ENCODE data around the gene MSRB2. TPM values are rescaled to one million over a fixed set of nuclear protein-coding genes. Genes with fewer than 3 reads are reported as not detected.

MSRB2 gene
- total RNA-seq, 4 donors from 2014 or later = 8.7 to 19.3 (median 13.7) TPM

DNA sequence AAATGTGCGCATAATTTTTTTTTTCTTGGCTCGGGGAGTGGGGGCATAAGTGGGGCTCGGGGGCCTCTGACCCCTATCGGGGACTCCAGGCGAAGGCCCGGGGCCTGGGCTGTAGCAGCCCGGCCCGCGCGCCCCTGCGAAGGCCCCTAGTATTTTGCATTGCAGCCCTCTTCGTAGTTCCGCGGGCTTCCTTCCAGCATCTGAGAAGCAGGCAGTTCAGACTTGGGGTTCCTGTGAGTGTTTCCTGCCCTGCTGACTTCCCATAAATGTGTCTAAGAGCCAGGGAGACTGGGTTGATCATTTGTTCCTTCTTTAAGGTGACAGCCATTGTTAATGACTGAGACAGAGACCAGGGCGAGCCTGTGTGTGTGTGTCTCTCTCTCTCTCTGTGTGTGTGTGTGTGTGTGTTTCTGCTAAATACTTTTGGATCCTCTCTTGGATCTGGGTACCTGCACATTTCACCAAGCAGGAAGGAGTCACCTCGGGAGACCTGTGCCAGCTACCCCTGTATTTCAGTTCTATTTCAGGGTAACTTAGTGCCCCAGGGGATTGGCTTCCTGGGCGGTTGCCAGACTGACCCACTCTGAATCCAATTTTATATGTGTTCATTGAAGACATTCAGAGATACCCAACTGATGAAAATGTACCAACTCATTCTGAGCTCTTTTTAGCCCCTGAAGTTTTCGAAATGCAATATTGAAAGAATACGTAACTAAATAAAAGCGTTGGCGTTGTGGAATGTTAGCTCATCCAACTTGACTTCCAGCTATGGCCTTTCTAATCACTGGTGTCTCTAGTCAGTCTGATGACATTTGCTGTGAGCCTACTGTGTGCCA lies 805 bp downstream of the MSRB2 start:
- H3K36me3 ChIP-seq = no peaks in the 10 kb centered on the region
- TF ChIP-seq, protein P1, sequence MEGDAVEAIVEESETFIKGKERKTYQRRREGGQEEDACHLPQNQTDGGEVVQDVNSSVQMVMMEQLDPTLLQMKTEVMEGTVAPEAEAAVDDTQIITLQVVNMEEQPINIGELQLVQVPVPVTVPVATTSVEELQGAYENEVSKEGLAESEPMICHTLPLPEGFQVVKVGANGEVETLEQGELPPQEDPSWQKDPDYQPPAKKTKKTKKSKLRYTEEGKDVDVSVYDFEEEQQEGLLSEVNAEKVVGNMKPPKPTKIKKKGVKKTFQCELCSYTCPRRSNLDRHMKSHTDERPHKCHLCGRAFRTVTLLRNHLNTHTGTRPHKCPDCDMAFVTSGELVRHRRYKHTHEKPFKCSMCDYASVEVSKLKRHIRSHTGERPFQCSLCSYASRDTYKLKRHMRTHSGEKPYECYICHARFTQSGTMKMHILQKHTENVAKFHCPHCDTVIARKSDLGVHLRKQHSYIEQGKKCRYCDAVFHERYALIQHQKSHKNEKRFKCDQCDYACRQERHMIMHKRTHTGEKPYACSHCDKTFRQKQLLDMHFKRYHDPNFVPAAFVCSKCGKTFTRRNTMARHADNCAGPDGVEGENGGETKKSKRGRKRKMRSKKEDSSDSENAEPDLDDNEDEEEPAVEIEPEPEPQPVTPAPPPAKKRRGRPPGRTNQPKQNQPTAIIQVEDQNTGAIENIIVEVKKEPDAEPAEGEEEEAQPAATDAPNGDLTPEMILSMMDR (IDR thresholded peaks at IDR 0.05) = no peak
- no peak for TF ChIP-seq POLR2A (IDR thresholded peaks at IDR 0.05)
- no peaks in the 10 kb centered on the region for H3K9me3 ChIP-seq
- DNase-seq = no peak
- peaks cover 0 to 54% (median 26%) of the 10 kb centered on the region in 3 donors for H3K4me1 ChIP-seq
- WGBS, 2 donors = 12 to 16% methylated on average over 15 to 17 of the region's 21 CpGs
- H3K27ac ChIP-seq = peak overlapping the region; percentile 90 to 97 (median 94)
- peak overlapping the region; percentile 78 to 91 (median 84) for H3K4me3 ChIP-seq
- no peaks in the 10 kb centered on the region for H3K27me3 ChIP-seq
- intact Hi-C loops (cut with DNase I) = no loop called here

DNA sequence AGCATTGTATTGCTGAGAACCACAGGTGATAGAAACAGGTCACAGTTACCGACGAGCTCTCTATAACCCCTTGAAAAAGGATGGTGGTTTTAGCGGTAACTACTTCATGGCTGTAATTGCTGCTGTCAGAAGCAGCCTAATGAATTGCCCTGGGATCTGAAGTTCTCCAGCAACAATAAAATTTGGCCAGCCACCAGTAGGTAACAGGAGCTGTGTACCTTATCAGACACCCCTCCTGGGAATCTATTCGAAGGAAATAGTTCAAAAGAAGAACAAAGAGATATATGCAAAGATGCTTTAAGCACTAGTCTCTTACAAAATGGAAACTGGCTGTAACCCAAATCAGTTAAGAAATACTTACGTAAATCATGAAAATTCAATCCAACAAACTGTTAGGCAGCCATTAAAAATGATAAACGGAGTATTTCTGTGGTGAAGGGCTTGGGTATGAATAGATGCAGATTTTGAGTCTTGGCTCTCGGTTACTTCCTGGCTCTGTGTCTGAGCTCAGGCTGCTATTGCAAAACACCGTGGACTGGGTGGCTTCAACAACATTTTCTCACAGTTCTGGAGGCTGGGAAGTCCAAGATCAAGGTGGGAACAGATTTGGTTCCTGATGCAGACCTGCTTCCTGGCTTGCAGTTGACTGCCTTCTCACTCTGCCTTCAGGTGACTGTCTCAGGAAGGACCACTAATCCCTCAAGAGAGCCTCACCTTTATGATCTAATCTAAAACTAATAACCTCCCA lies 1.6 kb downstream of the MSRB2 start:
- intact Hi-C loops (cut with DNase I) = no loop called here
- WGBS, 2 donors = 19 to 22% methylated on average over 5 to 8 of the region's 8 CpGs
- TF ChIP-seq POLR2A (IDR thresholded peaks at IDR 0.05) = no peak
- no peaks in the 10 kb centered on the region for H3K27me3 ChIP-seq
- DNase-seq = no peak
- no peaks in the 10 kb centered on the region for H3K36me3 ChIP-seq
- H3K9me3 ChIP-seq = no peaks in the 10 kb centered on the region
- peaks cover 0 to 54% (median 26%) of the 10 kb centered on the region in 3 donors for H3K4me1 ChIP-seq
- peak overlapping the region; percentile 78 to 91 (median 84) for H3K4me3 ChIP-seq
- peak overlapping the region; percentile 90 to 97 (median 94) for H3K27ac ChIP-seq

DNA sequence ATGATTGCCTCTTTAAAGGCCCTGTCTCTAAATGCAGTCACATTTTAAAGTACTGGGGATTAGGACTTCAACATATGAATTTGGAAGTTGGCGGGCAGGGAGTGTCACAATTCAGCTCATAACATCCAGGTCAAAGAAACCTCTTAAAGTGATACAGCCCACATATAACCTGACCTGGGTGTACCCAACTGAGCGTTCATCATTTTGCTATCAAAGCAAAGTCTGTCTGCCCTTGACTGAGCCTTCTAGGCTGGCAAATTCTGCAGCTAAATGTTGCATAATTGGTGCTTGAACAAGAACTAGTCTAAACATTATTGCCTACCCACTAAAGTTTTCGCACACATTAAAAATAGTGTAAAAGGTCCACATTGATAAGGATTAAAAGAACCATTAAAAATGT lies 3.7 kb downstream of the MSRB2 start:
- TF ChIP-seq, protein P1 (IDR thresholded peaks at IDR 0.05) = no peak
- no peak for TF ChIP-seq POLR2A (IDR thresholded peaks at IDR 0.05)
- Histone ChIP-seq H3K27me3 (no peaks in the 10 kb centered on the region), H3K36me3 (peaks cover 0 to 5% (median 0%) of the 10 kb centered on the region in 3 donors), H3K4me3 (no peak overlapping the region), H3K27ac (no peak overlapping the region), H3K9me3 (no peaks in the 10 kb centered on the region), H3K4me1 (peaks cover 0 to 54% (median 26%) of the 10 kb centered on the region in 3 donors)
- DNase-seq = no peak
- WGBS, 2 donors = 78 to 96% methylated on average over 3 of the region's 3 CpGs
- intact Hi-C loops (cut with DNase I) = no loop called here

DNA sequence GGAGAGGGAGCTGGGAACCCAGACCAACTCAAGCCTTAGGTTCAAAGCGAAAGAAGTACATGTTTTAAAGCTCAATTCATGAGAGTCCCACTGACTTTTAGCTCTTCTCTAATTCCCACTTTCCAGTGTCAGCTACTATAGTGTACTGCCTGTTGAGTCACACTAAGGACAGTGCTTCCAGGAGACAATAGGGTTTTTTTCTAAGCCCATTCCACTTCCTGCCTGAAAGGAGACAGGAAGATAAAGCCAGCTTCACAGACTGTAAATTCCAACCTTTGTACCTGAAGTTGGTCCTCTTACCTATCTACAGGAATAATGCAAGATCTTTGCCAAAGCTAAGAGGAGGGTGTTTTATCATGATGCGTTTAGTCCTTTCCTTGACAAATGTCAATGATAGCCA lies 4.4 kb downstream of the MSRB2 start:
- intact Hi-C loops (cut with DNase I) = no loop called here
- Histone ChIP-seq H3K27me3 (no peaks in the 10 kb centered on the region), H3K27ac (peak overlapping the region in 1 of 4 donors; percentile 45), H3K4me3 (no peak overlapping the region), H3K36me3 (peaks cover 0 to 13% (median 0%) of the 10 kb centered on the region in 3 donors), H3K4me1 (peaks cover 0 to 50% (median 26%) of the 10 kb centered on the region in 3 donors), H3K9me3 (no peaks in the 10 kb centered on the region)
- no peak for TF ChIP-seq POLR2A (IDR thresholded peaks at IDR 0.05)
- TF ChIP-seq, protein P1 (IDR thresholded peaks at IDR 0.05) = no peak
- WGBS, 2 donors = 67 to 69% methylated on average over 2 of the region's 2 CpGs
- DNase-seq = no peak

DNA sequence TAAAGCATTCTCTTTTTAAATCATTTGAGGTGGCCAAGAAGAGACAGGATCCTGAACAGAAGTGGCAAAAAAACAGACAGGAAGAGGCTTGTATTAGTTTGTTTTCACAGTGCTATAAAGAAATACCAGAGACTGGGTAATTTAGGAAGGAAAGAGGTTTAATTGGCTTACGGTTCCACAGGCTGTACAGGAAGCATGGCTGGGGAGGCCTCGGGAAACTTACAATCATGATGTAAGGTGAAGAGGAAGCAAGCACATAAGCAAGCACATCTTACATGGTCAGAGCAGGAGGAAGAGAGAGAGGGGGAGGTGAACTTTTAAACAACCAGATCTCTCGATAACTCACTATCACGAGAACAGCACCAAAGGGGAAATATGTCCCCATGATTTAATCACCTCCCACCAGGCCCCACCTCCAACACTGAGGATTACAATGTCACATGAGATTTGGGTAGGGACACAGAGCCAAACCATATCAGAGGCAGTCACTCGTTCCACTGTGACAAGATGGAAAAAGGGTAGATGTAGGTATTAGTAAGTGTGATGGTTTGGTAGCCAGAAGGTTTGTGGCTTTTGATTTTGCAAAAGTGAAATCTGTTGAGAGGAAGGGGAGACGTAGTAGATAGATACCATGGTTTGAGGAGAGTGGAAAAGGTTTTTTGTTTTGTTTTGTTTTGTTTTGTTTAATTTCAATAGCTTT lies 5.1 kb downstream of the MSRB2 start:
- Histone ChIP-seq H3K27me3 (no peaks in the 10 kb centered on the region), H3K36me3 (peaks cover 0 to 19% (median 0%) of the 10 kb centered on the region in 3 donors), H3K27ac (peak overlapping the region in 1 of 4 donors; percentile 45), H3K4me1 (peaks cover 0 to 46% (median 26%) of the 10 kb centered on the region in 3 donors), H3K9me3 (no peaks in the 10 kb centered on the region), H3K4me3 (no peak overlapping the region)
- TF ChIP-seq, protein P1 (IDR thresholded peaks at IDR 0.05) = no peak
- TF ChIP-seq POLR2A (IDR thresholded peaks at IDR 0.05) = no peak
- intact Hi-C loops (cut with DNase I) = no loop called here
- WGBS, 2 donors = 44 to 58% methylated on average over 6 of the region's 6 CpGs
- DNase-seq = no peak

Data from esophagus squamous epithelium (tissue), 5 donors.